HepG2 (cell line): Measurements from ENCODE around the gene INTS4. TPM values are rescaled to one million over a fixed set of nuclear protein-coding genes. Genes with fewer than 3 reads are reported as not detected.

Experiments
- CREB1 ChIP-seq, 2 experiments: fragments of 450-650 bp in 1 of 2; IDR thresholded peaks; 2 replicates each; pipeline ENCODE4 v1.6.1; 2016 to 2017; ENCODE audit warnings: control low read depth in 1 of 2, mild to moderate bottlenecking in 1 of 2, missing compliant biosample characterization in 1 of 2, missing genetic modification characterization in 1 of 2
- ESRRA ChIP-seq: sonication (generic); formaldehyde crosslinking; IDR thresholded peaks from 2 replicates; pipeline ENCODE4 v1.5.1; 2020; ENCODE audit warnings: mild to moderate bottlenecking, low read depth, missing genetic modification reagents
- FOXK2 ChIP-seq: fragments of 450-650 bp; IDR thresholded peaks from 2 replicates; pipeline ENCODE4 v1.6.1; 2016
- IRX3 ChIP-seq: sonication (generic); formaldehyde crosslinking; IDR thresholded peaks from 2 replicates; pipeline ENCODE4 v1.8.1; 2023; ENCODE audit warnings: mild to moderate bottlenecking, low read depth, missing genetic modification reagents, borderline replicate concordance
- MTF2 ChIP-seq: sonication (generic); formaldehyde crosslinking; IDR thresholded peaks from 2 replicates; pipeline ENCODE4 v1.5.0; 2020; ENCODE audit warnings: missing genetic modification reagents, borderline replicate concordance
- SMARCE1 ChIP-seq: fragments of 450-650 bp; IDR thresholded peaks from 2 replicates; pipeline ENCODE4 v1.6.1; 2017; ENCODE audit warnings: borderline replicate concordance
- SOX5 ChIP-seq: IDR thresholded peaks from 2 replicates; pipeline ENCODE4 v1.6.1; 2016; ENCODE audit warnings: borderline replicate concordance
- SP1 ChIP-seq, 2 experiments: fragments of 450-650 bp in 1 of 2; sonication (generic) in 1 of 2; formaldehyde crosslinking in 1 of 2; IDR thresholded peaks; 2 replicates each; pipeline versions ENCODE4 v1.4.0 to v1.6.1; 2016 to 2020; ENCODE audit warnings: missing genetic modification reagents in 1 of 2
- YEATS2 ChIP-seq: sonication (generic); formaldehyde crosslinking; IDR thresholded peaks from 2 replicates; pipeline ENCODE4 v1.4.0; 2020; ENCODE audit warnings: missing genetic modification reagents, borderline replicate concordance
- YEATS4 ChIP-seq: sonication (generic); formaldehyde crosslinking; IDR thresholded peaks from 2 replicates; pipeline ENCODE4 v1.4.0; 2020; ENCODE audit warnings: missing genetic modification reagents, borderline replicate concordance
- ZKSCAN8 ChIP-seq: IDR thresholded peaks from 2 replicates; pipeline ENCODE4 v1.6.1; 2016; ENCODE audit warnings: borderline replicate concordance, missing genetic modification reagents, missing compliant biosample characterization
- ZNF430 ChIP-seq: sonication (generic); formaldehyde crosslinking; IDR thresholded peaks from 2 replicates; pipeline ENCODE4 v1.9.0; 2021; ENCODE audit warnings: mild to moderate bottlenecking, missing genetic modification reagents
- ZNF574 ChIP-seq: sonication (generic); formaldehyde crosslinking; IDR thresholded peaks from 2 replicates; pipeline ENCODE4 v1.4.0; 2020; ENCODE audit warnings: missing genetic modification reagents
- ZNF614 ChIP-seq: IDR thresholded peaks from 2 replicates; pipeline ENCODE4 v1.6.1; 2018; ENCODE audit warnings: missing biosample characterization, missing genetic modification reagents, inconsistent platforms, borderline replicate concordance
- polyA plus RNA-seq, 8 experiments: library from polyadenylated mRNA; depleted of rRNA in 3 of 8; stranded (reverse) in 7 of 8; unstranded in 1 of 8; fragments of >200 nt; fragmentation: Illumina TruSeq in 4 of 8; extraction: Trizol in 4 of 8; gene quantifications; 2 replicates each; pipeline versions ENCODE4 v1.2.1 to v1.2.3, GENCODE V29; 2011 to 2016; ENCODE audit warnings: low read depth in 4 of 8, missing spikeins in 1 of 8, mixed read lengths in 1 of 8; ENCODE audit not compliant: insufficient read depth in 1 of 8
- total RNA-seq, 5 experiments: library from RNA; depleted of rRNA; stranded (reverse); fragments of >200 nt; fragmentation: Illumina TruSeq; extraction: Trizol; gene quantifications; 2 replicates each; pipeline ENCODE4 v1.2.3, GENCODE V29; 2016; ENCODE audit warnings: low read depth in 1 of 5
- TF ChIP-seq, protein P1 (sequence below): sonication (generic); formaldehyde crosslinking; IDR thresholded peaks from 2 replicates; pipeline ENCODE4 v1.4.0; 2020; ENCODE audit warnings: missing genetic modification reagents, mild to moderate bottlenecking, borderline replicate concordance
- TF ChIP-seq, protein P2 (sequence below): IDR thresholded peaks from 2 replicates; pipeline ENCODE4 v1.6.1; 2012; ENCODE audit warnings: low read length, improper control_type of control experiment
- TF ChIP-seq, protein P3 (sequence below): sonication (generic); formaldehyde crosslinking; conservative IDR thresholded peaks from 2 replicates; pipeline ENCODE4 v1.4.0; 2020; ENCODE audit warnings: missing genetic modification reagents

The INTS4 gene
- total and polyA plus RNA-seq, 2 of the 13 experiments (the other 11 are each of a cell fraction or from before 2014, with no cell fraction given) = 37.3 to 44.8 TPM

- TF ChIP-seq, protein P1, sequence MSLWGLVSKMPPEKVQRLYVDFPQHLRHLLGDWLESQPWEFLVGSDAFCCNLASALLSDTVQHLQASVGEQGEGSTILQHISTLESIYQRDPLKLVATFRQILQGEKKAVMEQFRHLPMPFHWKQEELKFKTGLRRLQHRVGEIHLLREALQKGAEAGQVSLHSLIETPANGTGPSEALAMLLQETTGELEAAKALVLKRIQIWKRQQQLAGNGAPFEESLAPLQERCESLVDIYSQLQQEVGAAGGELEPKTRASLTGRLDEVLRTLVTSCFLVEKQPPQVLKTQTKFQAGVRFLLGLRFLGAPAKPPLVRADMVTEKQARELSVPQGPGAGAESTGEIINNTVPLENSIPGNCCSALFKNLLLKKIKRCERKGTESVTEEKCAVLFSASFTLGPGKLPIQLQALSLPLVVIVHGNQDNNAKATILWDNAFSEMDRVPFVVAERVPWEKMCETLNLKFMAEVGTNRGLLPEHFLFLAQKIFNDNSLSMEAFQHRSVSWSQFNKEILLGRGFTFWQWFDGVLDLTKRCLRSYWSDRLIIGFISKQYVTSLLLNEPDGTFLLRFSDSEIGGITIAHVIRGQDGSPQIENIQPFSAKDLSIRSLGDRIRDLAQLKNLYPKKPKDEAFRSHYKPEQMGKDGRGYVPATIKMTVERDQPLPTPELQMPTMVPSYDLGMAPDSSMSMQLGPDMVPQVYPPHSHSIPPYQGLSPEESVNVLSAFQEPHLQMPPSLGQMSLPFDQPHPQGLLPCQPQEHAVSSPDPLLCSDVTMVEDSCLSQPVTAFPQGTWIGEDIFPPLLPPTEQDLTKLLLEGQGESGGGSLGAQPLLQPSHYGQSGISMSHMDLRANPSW (CRISPR knock-in tag) = no peak
- TF ChIP-seq IRX3 = no peak
- peak; percentile 34; the same call in 1 of the 2 replicates for TF ChIP-seq YEATS4 (CRISPR knock-in tag)
- TF ChIP-seq ZNF614 (CRISPR knock-in tag) = 0 out of 2 replicates have a peak, but pooled peaks have one; percentile 65
- TF ChIP-seq, protein P2, sequence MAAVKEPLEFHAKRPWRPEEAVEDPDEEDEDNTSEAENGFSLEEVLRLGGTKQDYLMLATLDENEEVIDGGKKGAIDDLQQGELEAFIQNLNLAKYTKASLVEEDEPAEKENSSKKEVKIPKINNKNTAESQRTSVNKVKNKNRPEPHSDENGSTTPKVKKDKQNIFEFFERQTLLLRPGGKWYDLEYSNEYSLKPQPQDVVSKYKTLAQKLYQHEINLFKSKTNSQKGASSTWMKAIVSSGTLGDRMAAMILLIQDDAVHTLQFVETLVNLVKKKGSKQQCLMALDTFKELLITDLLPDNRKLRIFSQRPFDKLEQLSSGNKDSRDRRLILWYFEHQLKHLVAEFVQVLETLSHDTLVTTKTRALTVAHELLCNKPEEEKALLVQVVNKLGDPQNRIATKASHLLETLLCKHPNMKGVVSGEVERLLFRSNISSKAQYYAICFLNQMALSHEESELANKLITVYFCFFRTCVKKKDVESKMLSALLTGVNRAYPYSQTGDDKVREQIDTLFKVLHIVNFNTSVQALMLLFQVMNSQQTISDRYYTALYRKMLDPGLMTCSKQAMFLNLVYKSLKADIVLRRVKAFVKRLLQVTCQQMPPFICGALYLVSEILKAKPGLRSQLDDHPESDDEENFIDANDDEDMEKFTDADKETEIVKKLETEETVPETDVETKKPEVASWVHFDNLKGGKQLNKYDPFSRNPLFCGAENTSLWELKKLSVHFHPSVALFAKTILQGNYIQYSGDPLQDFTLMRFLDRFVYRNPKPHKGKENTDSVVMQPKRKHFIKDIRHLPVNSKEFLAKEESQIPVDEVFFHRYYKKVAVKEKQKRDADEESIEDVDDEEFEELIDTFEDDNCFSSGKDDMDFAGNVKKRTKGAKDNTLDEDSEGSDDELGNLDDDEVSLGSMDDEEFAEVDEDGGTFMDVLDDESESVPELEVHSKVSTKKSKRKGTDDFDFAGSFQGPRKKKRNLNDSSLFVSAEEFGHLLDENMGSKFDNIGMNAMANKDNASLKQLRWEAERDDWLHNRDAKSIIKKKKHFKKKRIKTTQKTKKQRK = no peak
- no peak for TF ChIP-seq MTF2
- TF ChIP-seq FOXK2 = peak; percentile 52; the same call in 1 of the 2 replicates
- no peak for TF ChIP-seq SMARCE1
- TF ChIP-seq, protein P3, sequence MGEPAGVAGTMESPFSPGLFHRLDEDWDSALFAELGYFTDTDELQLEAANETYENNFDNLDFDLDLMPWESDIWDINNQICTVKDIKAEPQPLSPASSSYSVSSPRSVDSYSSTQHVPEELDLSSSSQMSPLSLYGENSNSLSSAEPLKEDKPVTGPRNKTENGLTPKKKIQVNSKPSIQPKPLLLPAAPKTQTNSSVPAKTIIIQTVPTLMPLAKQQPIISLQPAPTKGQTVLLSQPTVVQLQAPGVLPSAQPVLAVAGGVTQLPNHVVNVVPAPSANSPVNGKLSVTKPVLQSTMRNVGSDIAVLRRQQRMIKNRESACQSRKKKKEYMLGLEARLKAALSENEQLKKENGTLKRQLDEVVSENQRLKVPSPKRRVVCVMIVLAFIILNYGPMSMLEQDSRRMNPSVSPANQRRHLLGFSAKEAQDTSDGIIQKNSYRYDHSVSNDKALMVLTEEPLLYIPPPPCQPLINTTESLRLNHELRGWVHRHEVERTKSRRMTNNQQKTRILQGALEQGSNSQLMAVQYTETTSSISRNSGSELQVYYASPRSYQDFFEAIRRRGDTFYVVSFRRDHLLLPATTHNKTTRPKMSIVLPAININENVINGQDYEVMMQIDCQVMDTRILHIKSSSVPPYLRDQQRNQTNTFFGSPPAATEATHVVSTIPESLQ = no peak
- 0 out of 2 replicates have a peak, but pooled peaks have one; percentile 31 for TF ChIP-seq ZNF430 (CRISPR knock-in tag)
- peak; percentile 61; the same call in 1 of the 2 replicates for TF ChIP-seq ZNF574
- no peak for TF ChIP-seq SP1 (IDR thresholded peaks at IDR 0.05)
- no peak for TF ChIP-seq SP1 (CRISPR knock-in tag; IDR thresholded peaks at IDR 0.05)
- TF ChIP-seq CREB1 (IDR thresholded peaks at IDR 0.05) = no peak
- 0 out of 2 replicates have a peak, but pooled peaks have one; percentile 11 for TF ChIP-seq CREB1 (CRISPR knock-in tag; IDR thresholded peaks at IDR 0.05)
- 0 out of 2 replicates have a peak, but pooled peaks have one; percentile 31 for TF ChIP-seq ESRRA
- TF ChIP-seq SOX5 (CRISPR knock-in tag) = peak; percentile 46; the same call in 1 of the 2 replicates
- TF ChIP-seq YEATS2 = 0 out of 2 replicates have a peak, but pooled peaks have one; percentile 16
- TF ChIP-seq ZKSCAN8 (CRISPR knock-in tag) = 0 out of 2 replicates have a peak, but pooled peaks have one; percentile 53
Observed at GRCh38 chr11:78039919-78040671, 45.6 kb upstream of the INTS4 start (continued).
